Large intestine (tissue), 3 donors: Measurements from ENCODE around the gene LPCAT1. TPM values are rescaled to one million over a fixed set of nuclear protein-coding genes. Genes with fewer than 3 reads are reported as not detected.
"Not testable (repeated sequence)": the region's sequence is repeated elsewhere in the genome, so short reads cannot be mapped to it uniquely, and the experiment has no call there.

Source experiments
- DNase-seq, 2 donors: peaks; one replicate each; pipeline versions ENCODE4 v3.0.0 to v3.0.0-alpha.2; 2013
- H3K27ac ChIP-seq: one replicate; pipeline ENCODE4 v1.5.1; 2013; ENCODE audit warnings: low read length
- H3K27me3 ChIP-seq: 2 replicates; pipeline ENCODE4 v1.6.1; 2013; ENCODE audit warnings: low read length; ENCODE audit not compliant: control insufficient read depth, insufficient read depth
- H3K36me3 ChIP-seq: 2 replicates; pipeline ENCODE4 v1.6.1; 2013; ENCODE audit warnings: low read length; ENCODE audit not compliant: control insufficient read depth, insufficient read depth
- H3K4me1 ChIP-seq: one replicate; pipeline ENCODE4 v1.6.1; 2013; ENCODE audit warnings: low read length; ENCODE audit not compliant: control insufficient read depth, insufficient read depth
- H3K4me3 ChIP-seq: one replicate; pipeline ENCODE4 v1.5.1; 2013; ENCODE audit warnings: low read length
- H3K9me3 ChIP-seq: one replicate; pipeline ENCODE4 v1.6.1; 2013; ENCODE audit warnings: mild to moderate bottlenecking, low read depth, low read length, moderate library complexity; ENCODE audit not compliant: control insufficient read depth
- WGBS: methylation state at CpG from one replicate; pipeline ENCODE4 v1.1.5; 2013; ENCODE audit warnings: low lambda C conversion rate; ENCODE audit not compliant: insufficient coverage; 5-methylcytosine and 5-hydroxymethylcytosine counted together
- polyA plus RNA-seq: library from polyadenylated mRNA; unstranded; fragments of 120-200 nt; gene quantifications from one replicate; pipeline ENCODE4 v1.2.1, GENCODE V29; 2013

The LPCAT1 gene
- polyA plus RNA-seq, 1 donor = 14.8 TPM

DNA sequence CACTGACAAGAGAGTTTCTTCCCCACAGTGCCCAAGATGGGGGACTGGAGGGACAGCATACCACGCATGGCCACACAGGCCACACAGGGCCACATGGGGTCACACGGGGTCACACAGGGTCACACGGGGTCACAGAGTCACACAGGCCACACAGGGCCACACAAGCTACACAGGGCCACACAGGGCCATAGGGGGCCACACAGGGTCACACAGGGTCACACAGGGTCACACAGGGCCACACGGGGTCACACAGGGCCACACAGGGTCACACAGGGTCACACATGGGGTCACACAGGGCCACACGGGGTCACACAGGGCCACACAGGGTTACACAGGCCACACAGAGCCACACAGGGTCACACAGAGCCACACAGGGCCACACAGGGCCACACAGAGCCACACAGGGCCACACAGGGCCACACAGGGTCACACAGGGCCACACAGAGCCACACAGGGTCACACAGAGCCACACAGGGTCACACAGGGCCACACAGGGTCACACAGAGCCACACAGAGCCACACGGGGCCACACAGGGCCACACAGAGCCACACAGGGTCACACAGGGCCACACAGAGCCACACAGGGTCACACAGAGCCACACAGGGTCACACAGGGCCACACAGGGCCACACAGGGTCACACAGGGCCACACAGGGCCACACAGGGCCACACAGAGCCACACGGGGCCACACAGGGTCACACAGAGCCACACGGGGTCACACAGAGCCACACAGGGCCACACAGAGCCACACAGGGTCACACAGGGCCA is 15.8 kb upstream of the LPCAT1 start:
- H3K4me3 ChIP-seq, H3K36me3 ChIP-seq, DNase-seq, H3K27me3 ChIP-seq, H3K4me1 ChIP-seq, H3K9me3 ChIP-seq, H3K27ac ChIP-seq: not testable (repeated sequence)
- WGBS = no CpG with 5 or more reads among the region's 8 CpGs

DNA sequence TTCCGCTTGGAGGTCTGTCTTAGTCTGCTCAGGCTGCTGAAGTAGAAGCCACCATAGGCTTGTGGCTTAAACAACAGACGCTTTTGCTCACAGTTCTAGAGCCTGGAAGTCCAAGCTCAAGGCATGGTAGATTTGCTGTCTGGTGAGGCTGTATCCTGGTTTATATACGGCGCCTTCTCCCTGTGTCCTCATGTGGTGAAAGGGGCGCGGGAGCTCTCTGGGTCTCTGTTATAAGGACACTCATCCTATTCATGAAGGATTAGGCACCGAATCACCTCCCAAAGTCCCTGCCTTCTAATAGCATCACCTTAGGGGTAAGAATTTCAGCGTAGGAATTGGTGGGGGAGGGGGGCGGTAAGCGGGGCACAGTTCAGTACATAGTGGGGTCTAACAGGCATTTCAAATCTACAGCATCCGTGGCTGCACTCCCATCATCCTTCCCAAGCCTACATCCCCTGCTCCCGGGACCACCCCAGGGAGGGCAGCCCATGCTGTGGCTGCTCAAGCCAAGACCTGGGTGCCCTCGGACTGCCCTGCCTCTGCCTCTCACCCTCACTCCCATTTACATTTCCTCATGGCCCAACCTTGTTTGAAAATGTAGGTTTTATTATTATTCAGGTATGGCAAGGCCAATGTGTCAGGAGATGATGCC is 15.1 kb upstream of the LPCAT1 start:
- no peak for DNase-seq

DNA sequence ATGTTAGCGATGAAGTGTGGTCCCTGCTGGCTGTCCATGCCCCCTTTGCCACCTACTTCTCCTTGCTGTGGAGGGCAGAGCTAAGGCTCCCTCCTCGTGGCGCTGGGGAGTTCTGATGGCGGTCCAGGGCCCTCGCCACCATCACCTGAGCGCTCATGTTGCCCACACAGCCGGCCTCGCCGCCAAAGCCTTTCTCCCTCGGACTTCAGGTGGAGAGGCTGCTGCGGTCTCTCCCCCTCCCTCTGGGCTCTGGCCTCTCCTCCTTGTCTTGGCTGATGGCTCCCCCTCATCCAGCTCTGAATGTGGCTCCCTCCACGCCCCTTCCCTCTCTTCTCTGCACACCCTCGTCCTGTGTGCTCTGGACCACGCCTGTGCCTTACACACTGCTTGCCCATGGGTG is 14.5 kb upstream of the LPCAT1 start:
- Histone ChIP-seq H3K4me1 (no peaks in the 10 kb centered on the region), H3K27ac (no peak overlapping the region), H3K4me3 (no peak overlapping the region), H3K9me3 (peaks cover 6% of the 10 kb centered on the region), H3K27me3 (no peaks in the 10 kb centered on the region), H3K36me3 (no peaks in the 10 kb centered on the region)
- no CpG with 5 or more reads among the region's 14 CpGs for WGBS
- no peak for DNase-seq

More for the DNA sequence above, 15.1 kb upstream of the LPCAT1 start:
- Histone ChIP-seq H3K4me1 (no peaks in the 10 kb centered on the region), H3K27ac (no peak overlapping the region), H3K27me3 (no peaks in the 10 kb centered on the region), H3K36me3 (no peaks in the 10 kb centered on the region), H3K9me3 (peaks cover 6% of the 10 kb centered on the region), H3K4me3 (no peak overlapping the region)
- WGBS = no CpG with 5 or more reads among the region's 13 CpGs

DNA sequence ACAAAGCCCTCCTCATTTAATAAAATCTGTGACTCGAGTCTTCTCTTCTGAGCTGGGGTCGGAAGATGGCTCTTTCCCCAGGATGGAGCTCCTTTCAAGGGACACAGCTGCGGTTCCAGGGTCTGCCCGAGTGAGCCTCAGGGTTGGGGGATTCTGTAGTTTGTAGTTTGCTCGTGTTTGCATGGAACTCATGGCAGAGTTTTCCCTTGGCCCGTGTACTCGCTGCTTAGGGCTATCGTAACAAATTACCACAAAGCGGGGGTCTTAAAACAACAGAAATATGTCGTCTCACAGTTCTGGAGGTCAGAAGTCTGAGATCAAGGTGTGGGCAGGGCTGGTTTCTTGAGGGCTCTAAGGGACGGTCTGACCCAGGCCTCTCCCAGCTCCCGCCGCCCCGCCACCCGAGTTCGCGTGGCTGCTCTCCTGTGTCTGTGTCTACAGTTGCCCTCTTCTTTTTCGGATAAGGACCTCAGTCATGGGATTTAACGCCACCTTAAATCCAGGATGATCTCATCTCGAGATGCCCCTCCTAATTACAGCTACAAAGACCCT is 13.9 kb upstream of the LPCAT1 start:
- no peak for DNase-seq
- H3K27ac ChIP-seq = no peak overlapping the region
- no CpG with 5 or more reads among the region's 20 CpGs for WGBS

DNA sequence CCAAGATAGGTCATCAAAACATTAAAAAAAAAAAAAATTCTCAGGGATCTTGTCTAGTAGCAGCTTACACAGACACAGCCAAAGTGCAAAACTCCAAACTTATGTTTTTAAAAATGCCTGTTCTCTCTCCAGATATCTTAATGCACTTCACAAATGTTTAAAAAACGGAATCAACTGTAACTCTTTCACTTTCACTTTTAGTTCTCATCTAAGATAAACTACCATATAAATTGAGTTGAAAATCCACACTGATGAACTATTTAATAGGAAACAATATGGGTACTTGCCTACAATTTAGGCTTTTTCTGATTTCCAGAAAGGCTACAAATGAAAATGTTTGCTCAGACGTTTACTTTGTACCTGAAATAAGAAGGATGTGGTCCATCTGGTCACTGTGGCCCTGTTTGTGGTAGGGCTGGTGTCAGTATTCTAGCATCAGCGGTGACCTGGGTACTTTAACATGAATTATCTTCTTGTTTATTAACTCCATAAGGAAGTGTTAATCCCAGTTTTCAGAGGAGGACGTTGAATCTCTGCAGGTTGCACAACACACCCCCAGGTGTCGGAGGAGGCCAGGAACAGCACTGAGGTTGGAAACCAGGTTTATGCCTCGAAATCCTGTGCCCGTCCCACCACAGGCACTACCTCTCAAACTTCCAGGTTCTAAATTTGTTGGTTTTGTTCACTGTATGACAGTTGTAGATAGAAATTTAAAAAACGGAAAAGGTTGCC is 13.3 kb upstream of the LPCAT1 start:
- no peak overlapping the region for H3K4me3 ChIP-seq
- peaks cover 6% of the 10 kb centered on the region for H3K9me3 ChIP-seq
- WGBS = 57% methylated on average over 2 of the region's 8 CpGs
- no peaks in the 10 kb centered on the region for H3K27me3 ChIP-seq
- no peaks in the 10 kb centered on the region for H3K36me3 ChIP-seq
- no peak for DNase-seq
- H3K27ac ChIP-seq = no peak overlapping the region
- H3K4me1 ChIP-seq = no peaks in the 10 kb centered on the region

More for the DNA sequence above, 13.9 kb upstream of the LPCAT1 start:
- H3K36me3 ChIP-seq = no peaks in the 10 kb centered on the region
- H3K9me3 ChIP-seq = peaks cover 6% of the 10 kb centered on the region
- H3K27me3 ChIP-seq = no peaks in the 10 kb centered on the region
- no peaks in the 10 kb centered on the region for H3K4me1 ChIP-seq
- no peak overlapping the region for H3K4me3 ChIP-seq

DNA sequence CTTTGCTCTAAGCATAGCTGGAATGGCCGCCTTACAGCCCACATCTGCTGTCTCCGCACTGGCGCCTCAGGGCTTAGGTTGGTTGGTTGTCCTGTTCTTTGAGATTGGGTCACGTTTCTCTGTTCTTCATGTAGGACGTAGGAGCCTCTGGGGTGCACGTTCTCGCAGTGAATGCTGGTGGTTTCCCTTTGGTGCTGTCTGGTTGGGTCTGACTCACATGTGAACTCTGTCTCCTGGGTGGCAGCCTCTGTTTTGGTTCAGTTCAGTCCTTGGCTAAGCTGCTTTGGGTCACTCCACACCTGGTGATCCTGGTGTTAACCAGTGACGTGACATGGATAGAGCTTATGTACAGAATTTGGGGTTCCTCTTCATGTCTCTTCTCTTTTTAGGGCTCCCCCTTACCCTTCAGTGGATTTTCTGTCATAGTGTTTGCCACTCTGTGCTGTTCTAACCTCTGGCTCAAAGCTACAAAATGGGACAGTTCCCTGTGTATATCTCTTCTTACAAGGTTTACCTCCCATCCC is 12.6 kb upstream of the LPCAT1 start:
- no CpG with 5 or more reads among the region's 8 CpGs for WGBS
- Histone ChIP-seq H3K27me3 (no peaks in the 10 kb centered on the region), H3K4me1 (no peaks in the 10 kb centered on the region), H3K36me3 (no peaks in the 10 kb centered on the region), H3K4me3 (no peak overlapping the region), H3K27ac (no peak overlapping the region), H3K9me3 (peaks cover 6% of the 10 kb centered on the region)
- no peak for DNase-seq

DNA sequence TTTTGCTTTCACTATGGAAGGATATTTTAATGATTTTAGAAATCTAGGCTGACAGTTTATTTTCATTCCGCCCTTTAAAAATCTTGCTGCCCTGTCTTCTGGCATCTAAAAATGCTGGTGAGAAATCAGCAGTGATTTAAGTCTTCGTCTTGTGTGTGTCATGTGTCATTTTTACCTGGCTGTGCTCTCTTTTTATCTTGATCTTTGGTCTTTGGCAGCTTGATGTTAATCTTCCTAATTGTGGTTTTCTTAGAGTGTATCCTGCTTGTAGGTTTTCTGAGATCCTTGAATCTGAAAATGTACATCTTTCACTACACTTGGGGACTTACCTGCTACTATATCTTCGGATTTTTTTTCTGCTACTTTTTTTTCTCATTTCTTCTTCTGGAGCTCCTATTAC is 11.9 kb upstream of the LPCAT1 start:
- no peaks in the 10 kb centered on the region for H3K4me1 ChIP-seq
- H3K4me3 ChIP-seq = no peak overlapping the region
- peaks cover 6% of the 10 kb centered on the region for H3K9me3 ChIP-seq
- no peaks in the 10 kb centered on the region for H3K36me3 ChIP-seq
- H3K27ac ChIP-seq = no peak overlapping the region
- no peaks in the 10 kb centered on the region for H3K27me3 ChIP-seq
- 94% methylated on average over 2 of the region's 3 CpGs for WGBS
- no peak for DNase-seq

DNA sequence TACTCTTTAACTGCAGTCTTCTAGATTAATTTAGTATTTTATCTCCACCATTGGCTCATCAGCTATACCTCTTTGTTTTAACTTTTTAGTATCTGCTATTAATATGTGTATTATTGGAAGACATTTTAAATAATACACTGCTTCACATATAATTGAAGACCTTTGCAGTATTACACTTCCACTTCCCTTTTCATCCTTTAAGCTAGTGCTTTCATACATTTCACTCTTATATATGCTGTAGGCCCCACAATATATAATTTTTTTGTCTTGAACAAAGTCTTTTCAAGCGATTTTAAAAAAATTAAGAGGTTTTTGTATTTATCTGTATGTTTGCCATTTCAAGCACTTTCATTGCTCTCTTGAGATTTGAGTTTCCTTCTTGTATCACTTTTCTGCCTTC is 8.6 kb upstream of the LPCAT1 start:
- Histone ChIP-seq H3K27me3 (no peaks in the 10 kb centered on the region), H3K27ac (no peak overlapping the region), H3K4me1 (no peaks in the 10 kb centered on the region), H3K9me3 (no peaks in the 10 kb centered on the region), H3K4me3 (no peak overlapping the region), H3K36me3 (no peaks in the 10 kb centered on the region)
- DNase-seq = no peak
- 73% methylated on average over 1 of the region's 1 CpG for WGBS

DNA sequence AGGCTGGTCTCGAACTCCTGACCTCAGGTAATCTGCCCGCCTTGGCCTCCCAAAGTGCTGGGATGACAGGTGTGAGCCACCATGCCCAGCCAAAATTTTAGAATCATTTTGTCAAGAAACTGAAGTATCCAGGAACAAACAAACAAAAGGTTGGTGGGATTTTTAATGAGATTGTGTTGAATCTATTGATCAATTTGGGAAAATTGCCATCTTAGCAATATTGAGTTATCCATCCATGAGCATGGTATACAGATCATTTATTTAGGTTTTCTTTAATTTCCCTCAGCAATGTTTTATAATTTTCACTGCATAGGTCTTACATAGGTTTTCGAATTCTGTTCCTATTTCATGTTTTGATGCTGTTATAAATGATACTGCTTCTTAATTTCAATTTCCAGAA is 5.7 kb upstream of the LPCAT1 start:
- H3K4me1 ChIP-seq = peaks cover 3% of the 10 kb centered on the region
- no peaks in the 10 kb centered on the region for H3K36me3 ChIP-seq
- H3K27ac ChIP-seq = no peak overlapping the region
- no peaks in the 10 kb centered on the region for H3K27me3 ChIP-seq
- H3K9me3 ChIP-seq = no peaks in the 10 kb centered on the region
- no peak overlapping the region for H3K4me3 ChIP-seq
- WGBS = no CpG with 5 or more reads among the region's 3 CpGs
- no peak for DNase-seq

DNA sequence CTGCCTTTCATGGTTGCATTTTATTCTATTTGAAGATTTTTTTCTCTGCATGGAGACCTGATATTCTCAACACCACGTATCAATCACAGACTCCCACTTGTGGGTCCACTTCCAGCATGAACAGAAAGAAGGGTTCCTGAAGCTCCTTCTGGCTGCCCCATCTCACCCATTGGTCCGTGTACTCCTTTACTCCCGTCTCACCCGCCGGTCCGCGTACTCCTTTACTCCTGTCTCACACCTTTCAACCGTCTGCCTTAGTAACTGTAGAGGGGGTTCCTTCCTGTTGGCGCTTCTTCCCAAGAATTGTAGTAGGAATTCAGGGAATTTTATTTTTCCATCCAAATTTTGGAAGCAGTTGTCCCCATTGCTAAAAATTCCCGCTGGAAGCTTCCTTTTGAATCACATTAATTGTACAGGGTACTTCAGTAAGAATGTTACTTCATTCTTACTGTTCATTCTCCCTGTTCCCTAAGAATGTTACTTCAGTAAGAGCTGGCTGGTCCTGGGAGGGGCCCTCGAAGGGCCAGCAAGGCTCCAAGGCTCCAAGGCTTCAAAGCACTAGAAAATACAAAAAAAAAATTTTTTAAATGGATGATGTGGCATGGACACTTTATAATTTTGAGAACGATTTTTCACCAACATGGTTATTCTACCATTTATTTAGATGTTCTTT is 3.9 kb upstream of the LPCAT1 start:
- Histone ChIP-seq H3K9me3 (no peaks in the 10 kb centered on the region), H3K27ac (no peak overlapping the region), H3K27me3 (peaks cover 3% of the 10 kb centered on the region), H3K4me3 (no peak overlapping the region), H3K36me3 (no peaks in the 10 kb centered on the region), H3K4me1 (peaks cover 6% of the 10 kb centered on the region)
- WGBS = 85% methylated on average over 3 of the region's 12 CpGs
- no peak for DNase-seq
